ENCODE results near the gene STON1. TPM values are rescaled to one million over a fixed set of nuclear protein-coding genes. Genes with fewer than 3 reads are reported as not detected.

STON1 gene
- total RNA-seq, 1 donor from 2014 or later, result 1.8 TPM

- no peak for TF ChIP-seq CTCF (IDR thresholded peaks at IDR 0.05)
- no peak overlapping the region for H3K4me3 Mint-ChIP-seq
- H3K27ac Mint-ChIP-seq, result no peak overlapping the region
- H3K9me3 Mint-ChIP-seq, result no peaks in the 10 kb centered on the region
- no peaks in the 10 kb centered on the region for H3K27me3 Mint-ChIP-seq
- POLR2A ChIA-PET, result no interaction called here
- ATAC-seq (ENCODE audit: low read depth), result no peak
- peaks cover 74% of the 10 kb centered on the region for H3K36me3 Mint-ChIP-seq (ENCODE audit: low read depth)
- H3K4me1 Mint-ChIP-seq, result peaks cover 3% of the 10 kb centered on the region
- CTCF ChIA-PET, result no interaction called here
- no peak for DNase-seq
- intact Hi-C loops (cut with micrococcal nuclease), result no loop called here
These were observed 21.4 kb upstream of the STON1 start for GRCh38 chr2:48508461-48509124.

GRCh38 chr2:48510329-48510728 lies 19.6 kb upstream of the STON1 start:
- TF ChIP-seq CTCF (IDR thresholded peaks at IDR 0.05), result no peak
- no peak overlapping the region for H3K27ac Mint-ChIP-seq
- no peaks in the 10 kb centered on the region for H3K27me3 Mint-ChIP-seq
- POLR2A ChIA-PET, result no interaction called here
- H3K9me3 Mint-ChIP-seq, result no peaks in the 10 kb centered on the region
- intact Hi-C loops (cut with micrococcal nuclease), result no loop called here
- H3K4me3 Mint-ChIP-seq, result no peak overlapping the region
- CTCF ChIA-PET, result no interaction called here
- peaks cover 3% of the 10 kb centered on the region for H3K4me1 Mint-ChIP-seq
- H3K36me3 Mint-ChIP-seq (ENCODE audit: low read depth), result peaks cover 75% of the 10 kb centered on the region
- DNase-seq, result no peak
- ATAC-seq (ENCODE audit: low read depth), result no peak

GRCh38 chr2:48511849-48512470 lies 18.0 kb upstream of the STON1 start:
- Mint-ChIP-seq H3K9me3 (no peaks in the 10 kb centered on the region), H3K36me3 (ENCODE audit: low read depth) (peaks cover 82% of the 10 kb centered on the region), H3K4me3 (no peak overlapping the region), H3K27ac (no peak overlapping the region), H3K4me1 (peaks cover 3% of the 10 kb centered on the region), H3K27me3 (no peaks in the 10 kb centered on the region)
- TF ChIP-seq CTCF (IDR thresholded peaks at IDR 0.05), result no peak
- POLR2A ChIA-PET, result no interaction called here
- intact Hi-C loops (cut with micrococcal nuclease), result no loop called here
- CTCF ChIA-PET, result interaction anchor here (0.7 kb wide), 1 partner anchor 605 kb away, joined by 3 read pairs; no protein-coding TSS in a partner anchor
- no peak for ATAC-seq (ENCODE audit: low read depth)
- DNase-seq, result no peak

- no peak overlapping the region for H3K27ac Mint-ChIP-seq
- no peaks in the 10 kb centered on the region for H3K27me3 Mint-ChIP-seq
- H3K4me3 Mint-ChIP-seq, result no peak overlapping the region
- TF ChIP-seq CTCF (IDR thresholded peaks at IDR 0.05), result no peak
- intact Hi-C loops (cut with micrococcal nuclease), result no loop called here
- DNase-seq, result no peak
- ChIA-PET POLR2A (no interaction called here), CTCF (no interaction called here)
- peaks cover 3% of the 10 kb centered on the region for H3K4me1 Mint-ChIP-seq
- H3K36me3 Mint-ChIP-seq (ENCODE audit: low read depth), result peaks cover 83% of the 10 kb centered on the region
- H3K9me3 Mint-ChIP-seq, result no peaks in the 10 kb centered on the region
- ATAC-seq (ENCODE audit: low read depth), result no peak
These were observed 17.4 kb upstream of the STON1 start for GRCh38 chr2:48512571-48512970.

- H3K9me3 Mint-ChIP-seq, result no peaks in the 10 kb centered on the region
- peaks cover 87% of the 10 kb centered on the region for H3K36me3 Mint-ChIP-seq (ENCODE audit: low read depth)
- H3K27me3 Mint-ChIP-seq, result no peaks in the 10 kb centered on the region
- H3K4me1 Mint-ChIP-seq, result no peaks in the 10 kb centered on the region
- ChIA-PET POLR2A (no interaction called here), CTCF (no interaction called here)
- ATAC-seq (ENCODE audit: low read depth), result no peak
- no peak for TF ChIP-seq CTCF (IDR thresholded peaks at IDR 0.05)
- intact Hi-C loops (cut with micrococcal nuclease), result no loop called here
- H3K4me3 Mint-ChIP-seq, result no peak overlapping the region
- no peak for DNase-seq
- no peak overlapping the region for H3K27ac Mint-ChIP-seq
These were observed 15.5 kb upstream of the STON1 start for GRCh38 chr2:48514348-48515003.

All from activated B cell treated with CpG ODN at 0.5 μM for 24 hours (primary cell).